ENCODE results near the gene COPS6. TPM values are rescaled to one million over a fixed set of nuclear protein-coding genes. Genes with fewer than 3 reads are reported as not detected.

The COPS6 gene
- total RNA-seq, 1 donor from 2014 or later = 42.2 TPM

DNA sequence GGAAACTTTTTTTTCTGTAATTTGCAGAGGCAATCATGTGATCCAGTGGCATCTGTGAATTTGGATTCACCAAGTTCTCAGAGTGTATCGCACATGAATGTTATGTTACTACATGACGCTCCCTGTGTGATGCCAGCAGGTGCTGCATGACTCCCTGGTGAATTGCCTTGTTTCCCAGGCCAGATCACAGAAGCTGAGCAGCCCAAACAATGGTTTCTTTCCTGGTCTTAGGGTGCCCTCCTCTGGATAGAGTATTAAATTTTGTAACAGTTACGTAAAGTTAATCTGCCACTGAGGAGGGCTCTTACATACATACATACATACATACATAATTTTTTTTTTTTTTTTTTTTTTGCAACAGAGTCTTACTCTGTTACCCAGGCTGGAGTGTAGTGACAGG lies 35.6 kb upstream of the COPS6 start:
- Histone ChIP-seq H3K27ac (no peak overlapping the region), H2AFZ (replicated peaks) (no peak overlapping the region), H4K20me1 (ENCODE audit: low read depth) (no peaks in the 10 kb centered on the region), H3F3A (ENCODE audit: low read depth) (peaks cover 15% of the 10 kb centered on the region), H3K4me3 (no peak overlapping the region), H3K4me2 (no peak overlapping the region), H3K79me2 (ENCODE audit: low read depth) (peaks cover 54% of the 10 kb centered on the region), H3K36me3 (no peaks in the 10 kb centered on the region), H3K27me3 (no peaks in the 10 kb centered on the region), H3K4me1 (peaks cover 5% of the 10 kb centered on the region), H3K9me3 (ENCODE audit: low read depth) (no peaks in the 10 kb centered on the region), H3K9ac (no peak overlapping the region)
- Mint-ChIP-seq H3K4me3 (no peak overlapping the region), H3K27me3 (ENCODE audit: insufficient read depth, low read depth) (no peaks in the 10 kb centered on the region), H3K27ac (no peak overlapping the region), H3K4me1 (peaks cover 12% of the 10 kb centered on the region), H3K36me3 (peaks cover 15% of the 10 kb centered on the region), H3K9me3 (no peaks in the 10 kb centered on the region)
- TF ChIP-seq, protein P1, sequence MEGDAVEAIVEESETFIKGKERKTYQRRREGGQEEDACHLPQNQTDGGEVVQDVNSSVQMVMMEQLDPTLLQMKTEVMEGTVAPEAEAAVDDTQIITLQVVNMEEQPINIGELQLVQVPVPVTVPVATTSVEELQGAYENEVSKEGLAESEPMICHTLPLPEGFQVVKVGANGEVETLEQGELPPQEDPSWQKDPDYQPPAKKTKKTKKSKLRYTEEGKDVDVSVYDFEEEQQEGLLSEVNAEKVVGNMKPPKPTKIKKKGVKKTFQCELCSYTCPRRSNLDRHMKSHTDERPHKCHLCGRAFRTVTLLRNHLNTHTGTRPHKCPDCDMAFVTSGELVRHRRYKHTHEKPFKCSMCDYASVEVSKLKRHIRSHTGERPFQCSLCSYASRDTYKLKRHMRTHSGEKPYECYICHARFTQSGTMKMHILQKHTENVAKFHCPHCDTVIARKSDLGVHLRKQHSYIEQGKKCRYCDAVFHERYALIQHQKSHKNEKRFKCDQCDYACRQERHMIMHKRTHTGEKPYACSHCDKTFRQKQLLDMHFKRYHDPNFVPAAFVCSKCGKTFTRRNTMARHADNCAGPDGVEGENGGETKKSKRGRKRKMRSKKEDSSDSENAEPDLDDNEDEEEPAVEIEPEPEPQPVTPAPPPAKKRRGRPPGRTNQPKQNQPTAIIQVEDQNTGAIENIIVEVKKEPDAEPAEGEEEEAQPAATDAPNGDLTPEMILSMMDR (IDR thresholded peaks at IDR 0.05) = no peak
- TF ChIP-seq EZH2 (IDR thresholded peaks at IDR 0.05) (no peak), EZH2phosphoT487 (IDR thresholded peaks at IDR 0.05) (no peak)
- peak; percentile 23 for DNase-seq (ENCODE audit: low spot score)

DNA sequence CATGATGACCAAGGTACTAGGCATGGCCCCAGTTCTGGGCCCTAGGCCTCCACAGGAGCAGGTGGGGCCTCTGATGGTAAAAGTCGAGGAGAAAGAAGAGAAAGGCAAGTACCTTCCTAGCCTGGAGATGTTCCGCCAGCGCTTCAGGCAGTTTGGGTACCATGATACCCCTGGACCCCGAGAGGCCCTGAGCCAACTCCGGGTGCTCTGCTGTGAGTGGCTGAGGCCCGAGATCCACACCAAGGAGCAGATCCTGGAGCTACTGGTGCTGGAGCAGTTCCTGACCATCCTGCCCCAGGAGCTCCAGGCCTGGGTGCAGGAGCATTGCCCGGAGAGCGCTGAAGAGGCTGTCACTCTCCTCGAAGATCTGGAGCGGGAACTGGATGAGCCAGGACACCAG lies 31.8 kb upstream of the COPS6 start:
- Histone ChIP-seq H3K4me3 (no peak overlapping the region), H3K27ac (no peak overlapping the region), H3K36me3 (peaks cover 6% of the 10 kb centered on the region), H3K4me1 (no peaks in the 10 kb centered on the region), H4K20me1 (ENCODE audit: low read depth) (no peaks in the 10 kb centered on the region), H3K9ac (no peak overlapping the region), H3K27me3 (no peaks in the 10 kb centered on the region), H2AFZ (replicated peaks) (no peak overlapping the region), H3K79me2 (ENCODE audit: low read depth) (peaks cover 35% of the 10 kb centered on the region), H3F3A (ENCODE audit: low read depth) (no peaks in the 10 kb centered on the region), H3K9me3 (ENCODE audit: low read depth) (no peaks in the 10 kb centered on the region), H3K4me2 (no peak overlapping the region)
- H3K36me3 Mint-ChIP-seq = peaks cover 27% of the 10 kb centered on the region
- H3K4me3 Mint-ChIP-seq = no peak overlapping the region
- no peaks in the 10 kb centered on the region for H3K9me3 Mint-ChIP-seq
- H3K27ac Mint-ChIP-seq = no peak overlapping the region
- TF ChIP-seq EZH2phosphoT487 (IDR thresholded peaks at IDR 0.05) = no peak
- TF ChIP-seq EZH2 (IDR thresholded peaks at IDR 0.05) = no peak
- TF ChIP-seq, protein P1 (IDR thresholded peaks at IDR 0.05) = no peak
- no peaks in the 10 kb centered on the region for H3K27me3 Mint-ChIP-seq (ENCODE audit: insufficient read depth, low read depth)
- DNase-seq (ENCODE audit: low spot score) = no peak
- no peaks in the 10 kb centered on the region for H3K4me1 Mint-ChIP-seq

DNA sequence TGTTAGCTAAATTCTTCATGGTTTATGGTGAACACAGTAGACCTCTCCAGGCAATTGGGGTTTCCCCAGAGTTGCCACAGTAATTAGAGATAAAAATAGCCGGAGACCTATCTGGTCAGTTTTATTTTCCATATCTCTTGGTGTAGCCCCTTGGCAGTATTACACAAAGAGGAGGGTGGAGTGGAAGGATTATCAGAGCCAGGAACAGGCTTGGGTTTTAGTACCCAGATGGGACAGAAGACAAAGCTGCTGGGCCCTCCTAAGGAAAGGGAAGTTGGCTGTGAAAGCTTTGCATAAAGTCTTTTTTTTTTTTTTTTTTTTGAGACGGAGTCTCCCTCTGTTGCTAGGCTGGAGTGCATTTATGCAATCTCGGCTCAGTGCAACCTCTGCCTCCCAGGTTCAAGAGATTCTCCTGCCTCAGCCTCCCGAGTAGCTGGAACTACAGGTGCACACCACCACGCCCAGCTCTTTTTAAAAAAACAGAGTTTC lies 29.5 kb upstream of the COPS6 start:
- peaks cover 33% of the 10 kb centered on the region for H3K36me3 Mint-ChIP-seq
- H3K4me3 Mint-ChIP-seq = no peak overlapping the region
- no peaks in the 10 kb centered on the region for H3K27me3 ChIP-seq
- H3K36me3 ChIP-seq = peaks cover 6% of the 10 kb centered on the region
- H3K9me3 ChIP-seq (ENCODE audit: low read depth) = no peaks in the 10 kb centered on the region
- peaks cover 13% of the 10 kb centered on the region for H3K79me2 ChIP-seq (ENCODE audit: low read depth)
- no peaks in the 10 kb centered on the region for H4K20me1 ChIP-seq (ENCODE audit: low read depth)
- no peaks in the 10 kb centered on the region for H3K4me1 ChIP-seq
- DNase-seq (ENCODE audit: low spot score) = no peak
- no peak overlapping the region for H3K9ac ChIP-seq
- H3F3A ChIP-seq (ENCODE audit: low read depth) = no peaks in the 10 kb centered on the region
- no peaks in the 10 kb centered on the region for H3K9me3 Mint-ChIP-seq
- no peaks in the 10 kb centered on the region for H3K4me1 Mint-ChIP-seq
- no peak overlapping the region for H3K4me3 ChIP-seq
- H3K27ac Mint-ChIP-seq = no peak overlapping the region
- no peak overlapping the region for H2AFZ ChIP-seq (replicated peaks)
- TF ChIP-seq EZH2phosphoT487 (IDR thresholded peaks at IDR 0.05) (no peak), EZH2 (IDR thresholded peaks at IDR 0.05) (no peak)
- TF ChIP-seq, protein P1 (IDR thresholded peaks at IDR 0.05) = no peak
- no peak overlapping the region for H3K4me2 ChIP-seq
- no peaks in the 10 kb centered on the region for H3K27me3 Mint-ChIP-seq (ENCODE audit: insufficient read depth, low read depth)
- no peak overlapping the region for H3K27ac ChIP-seq

Measured in neural progenitor cell (in vitro differentiated cells).